Stimulated activated CD4-positive, alpha-beta T cell treated with anti-CD3 and anti-CD28 coated beads, TNF-alpha, amount 100 ng/mL, for 1 hour (primary cell): ENCODE results near the gene ACSF2.
A peak's percentile ranks its signal among the peaks of the same experiment; 100 is the strongest.
"Not testable (repeated sequence)": the region's sequence is repeated elsewhere in the genome, so short reads cannot be mapped to it uniquely, and the experiment has no call there.

Experiments used
- DNase-seq, 3 donors: peaks; one replicate each; pipeline ENCODE4 v3.0.0-alpha.2; 2020; ENCODE audit warnings: low read depth in 3 of 3, low spot score in 1 of 3

The ACSF2 gene, protein sequence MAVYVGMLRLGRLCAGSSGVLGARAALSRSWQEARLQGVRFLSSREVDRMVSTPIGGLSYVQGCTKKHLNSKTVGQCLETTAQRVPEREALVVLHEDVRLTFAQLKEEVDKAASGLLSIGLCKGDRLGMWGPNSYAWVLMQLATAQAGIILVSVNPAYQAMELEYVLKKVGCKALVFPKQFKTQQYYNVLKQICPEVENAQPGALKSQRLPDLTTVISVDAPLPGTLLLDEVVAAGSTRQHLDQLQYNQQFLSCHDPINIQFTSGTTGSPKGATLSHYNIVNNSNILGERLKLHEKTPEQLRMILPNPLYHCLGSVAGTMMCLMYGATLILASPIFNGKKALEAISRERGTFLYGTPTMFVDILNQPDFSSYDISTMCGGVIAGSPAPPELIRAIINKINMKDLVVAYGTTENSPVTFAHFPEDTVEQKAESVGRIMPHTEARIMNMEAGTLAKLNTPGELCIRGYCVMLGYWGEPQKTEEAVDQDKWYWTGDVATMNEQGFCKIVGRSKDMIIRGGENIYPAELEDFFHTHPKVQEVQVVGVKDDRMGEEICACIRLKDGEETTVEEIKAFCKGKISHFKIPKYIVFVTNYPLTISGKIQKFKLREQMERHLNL

DNA sequence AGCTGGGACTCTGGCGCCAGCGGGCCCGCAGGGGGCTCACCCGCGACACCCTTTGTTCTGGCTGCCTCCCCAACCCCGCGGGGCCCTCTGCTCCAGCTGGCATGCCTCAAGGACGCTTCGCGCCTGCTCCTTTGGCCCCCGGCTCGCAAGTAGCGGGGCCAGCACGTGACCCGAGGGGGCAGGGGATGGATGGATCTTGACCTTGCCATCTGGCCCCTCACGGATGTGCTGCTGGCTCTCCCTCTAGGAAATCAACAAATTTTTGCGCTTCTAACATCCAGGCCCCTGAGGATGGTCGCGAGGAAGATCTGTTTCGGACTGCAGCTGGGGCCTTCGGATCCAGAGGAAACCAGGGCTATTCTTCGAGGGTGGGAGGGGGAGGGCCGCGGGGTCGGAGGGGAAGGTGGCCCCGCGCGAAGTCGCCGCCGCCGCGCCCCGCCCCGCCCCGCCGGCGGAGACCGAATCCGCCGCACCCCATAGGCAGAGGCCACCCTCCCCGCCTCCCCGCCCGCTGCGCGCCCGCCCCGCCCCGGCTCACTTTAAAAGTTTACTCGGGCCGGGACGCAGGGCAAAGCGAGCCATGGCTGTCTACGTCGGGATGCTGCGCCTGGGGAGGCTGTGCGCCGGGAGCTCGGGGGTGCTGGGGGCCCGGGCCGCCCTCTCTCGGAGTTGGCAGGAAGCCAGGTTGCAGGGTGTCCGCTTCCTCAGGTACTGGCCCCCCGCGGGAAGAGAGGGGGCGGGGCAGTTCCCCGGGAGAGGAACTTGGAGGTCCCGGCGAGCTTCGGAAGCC is at the start of gene ACSF2:
Gene ACSF2, plus strand, starts transcription at position 537 of the 790 bp plus-strand sequence. Its CDS starts 44 bp downstream, at position 581.
- DNase-seq, result peak; percentile 27 to 63 (median 29)

DNA sequence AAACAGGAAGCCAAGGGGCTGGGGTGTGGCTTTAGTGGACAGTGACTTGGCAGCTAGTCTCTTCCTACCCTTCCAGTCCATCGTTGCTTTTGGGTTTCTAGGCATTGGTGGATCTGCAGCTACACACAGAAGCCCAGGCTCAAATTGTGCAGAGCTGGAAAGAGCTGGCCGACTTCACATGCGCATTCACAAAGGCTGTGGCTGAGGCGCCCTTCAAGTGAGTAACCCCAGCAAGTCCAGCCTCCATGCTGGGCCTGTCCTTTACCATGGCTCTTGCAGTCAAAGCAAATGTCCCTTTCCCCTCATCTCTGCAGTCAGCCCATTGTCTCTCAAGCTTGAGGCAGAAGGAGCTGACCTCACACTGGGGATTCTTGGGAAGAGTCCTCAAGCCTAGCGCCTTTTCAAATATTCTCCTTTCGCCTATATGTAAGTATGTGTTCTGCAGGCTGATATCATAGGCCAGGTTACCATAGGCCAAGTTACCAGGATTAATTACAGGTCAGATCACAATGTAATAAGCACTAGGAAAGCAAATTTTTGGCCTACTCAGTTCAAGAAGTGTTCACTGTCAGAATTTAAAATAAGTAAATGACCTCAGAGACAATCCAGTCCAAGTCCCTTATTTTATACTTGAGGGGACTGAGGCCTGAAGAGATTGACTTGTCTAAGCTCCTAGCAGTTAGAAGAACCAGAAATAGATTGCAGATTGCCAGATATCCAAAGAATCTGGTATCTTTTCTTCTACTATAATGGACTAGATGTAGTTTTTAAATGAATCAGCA is 46.5 kb upstream of the ACSF2 start:
- no peak for DNase-seq

DNA sequence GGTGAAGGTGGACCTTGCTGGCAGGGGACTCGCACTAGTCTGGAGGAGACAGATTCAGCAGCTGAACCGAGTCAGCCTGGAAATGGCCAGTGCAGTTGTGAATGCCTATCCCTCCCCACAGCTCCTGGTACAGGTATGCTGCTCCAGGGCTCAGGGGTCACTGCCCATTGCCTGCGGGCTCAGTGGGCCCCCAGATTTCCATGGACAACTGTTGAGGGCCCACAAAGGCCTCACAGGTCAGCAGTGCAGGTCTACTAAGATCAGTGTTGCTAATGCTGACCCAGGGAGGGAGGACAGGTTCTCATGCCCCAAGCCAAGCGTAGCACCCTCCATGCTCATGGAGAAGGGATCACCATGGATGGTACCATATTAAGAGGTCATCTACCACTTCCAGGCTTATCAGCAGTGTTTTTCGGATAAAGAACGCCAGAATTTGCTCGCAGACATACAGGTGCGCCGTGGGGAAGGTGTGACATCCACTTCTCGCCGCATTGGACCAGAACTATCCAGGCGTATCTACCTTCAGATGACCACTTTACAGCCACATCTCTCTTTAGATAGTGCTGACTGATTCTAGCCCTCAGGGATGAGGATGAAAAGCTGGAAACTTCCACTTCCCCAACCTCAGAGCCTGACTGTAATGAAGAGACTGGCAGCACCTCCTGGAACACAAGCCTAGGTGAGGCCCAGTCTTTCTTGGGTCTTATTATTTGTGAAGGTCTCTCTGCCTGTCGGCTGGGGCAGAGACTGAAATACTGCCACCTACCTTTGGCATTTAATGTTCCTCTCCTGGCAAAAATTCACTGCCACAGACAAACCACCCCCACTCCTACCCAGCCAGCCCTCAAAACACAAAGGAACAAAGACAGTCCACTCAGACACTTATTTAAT is 45.4 kb upstream of the ACSF2 start:
- no peak for DNase-seq

DNA sequence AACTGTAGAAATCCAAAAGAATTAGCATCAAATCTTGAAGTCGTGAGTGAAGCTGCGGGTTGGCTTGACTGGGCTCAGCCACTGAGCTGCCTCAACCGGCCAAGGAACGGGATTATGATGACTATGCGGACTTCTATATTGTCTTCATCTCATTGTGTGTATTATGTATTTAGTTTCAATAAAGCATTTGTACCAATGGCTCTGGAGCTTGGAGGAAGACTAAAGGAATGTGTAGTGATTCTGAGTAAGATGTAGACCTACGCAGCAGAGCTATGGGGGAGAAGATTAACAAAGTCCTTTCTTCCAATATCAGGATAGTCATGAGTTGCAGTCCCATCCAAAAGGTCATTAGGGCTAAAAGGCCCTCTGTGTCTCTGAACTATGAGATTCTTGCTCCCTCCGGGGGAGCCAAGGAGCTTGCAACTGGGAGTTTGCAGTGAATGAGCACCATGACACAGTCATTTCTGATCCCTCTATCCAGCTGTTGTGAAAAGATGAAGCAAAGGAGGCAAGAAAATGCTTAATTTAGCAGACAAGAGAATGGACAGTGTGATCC is 44.7 kb upstream of the ACSF2 start:
- no peak for DNase-seq

DNA sequence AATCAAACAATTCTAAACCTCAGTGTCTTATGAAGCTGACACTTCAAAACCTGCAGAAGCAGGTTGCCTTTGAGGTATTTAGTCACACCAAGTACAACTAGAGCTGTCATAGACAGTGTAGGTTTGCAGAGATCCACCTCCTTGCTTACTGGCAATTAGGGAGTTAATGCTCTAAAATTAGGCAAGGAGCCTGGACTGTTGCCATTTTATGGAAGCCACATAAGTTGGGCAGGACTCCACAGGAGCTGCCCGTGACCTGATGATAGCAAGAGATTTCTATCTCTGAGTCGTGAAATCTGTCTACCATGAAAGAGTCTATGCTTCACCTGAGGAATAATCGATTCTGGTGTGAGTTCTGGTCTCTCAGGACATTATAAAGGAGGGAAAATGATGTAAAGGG is 44.1 kb upstream of the ACSF2 start:
- no peak for DNase-seq

DNA sequence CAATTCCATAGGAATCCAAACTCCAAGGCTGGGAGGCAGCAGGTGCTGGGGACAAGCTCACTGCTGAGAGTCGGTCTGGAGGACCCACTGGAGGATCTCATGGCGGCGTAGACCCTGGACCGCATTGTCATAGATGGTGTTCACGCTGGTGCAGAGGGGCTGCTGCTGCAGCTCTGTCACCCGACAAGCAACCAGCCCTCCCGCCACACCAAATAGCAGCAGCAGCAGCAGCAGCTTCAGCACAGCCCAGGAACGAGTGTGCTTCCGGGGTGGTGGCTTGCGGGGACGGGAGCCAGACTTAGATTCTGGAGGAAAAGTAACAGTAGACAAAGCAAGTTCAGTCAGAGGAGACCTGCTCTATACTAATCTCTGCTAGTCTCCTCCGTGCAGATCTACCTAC is 43.1 kb upstream of the ACSF2 start:
- DNase-seq, result no peak

DNA sequence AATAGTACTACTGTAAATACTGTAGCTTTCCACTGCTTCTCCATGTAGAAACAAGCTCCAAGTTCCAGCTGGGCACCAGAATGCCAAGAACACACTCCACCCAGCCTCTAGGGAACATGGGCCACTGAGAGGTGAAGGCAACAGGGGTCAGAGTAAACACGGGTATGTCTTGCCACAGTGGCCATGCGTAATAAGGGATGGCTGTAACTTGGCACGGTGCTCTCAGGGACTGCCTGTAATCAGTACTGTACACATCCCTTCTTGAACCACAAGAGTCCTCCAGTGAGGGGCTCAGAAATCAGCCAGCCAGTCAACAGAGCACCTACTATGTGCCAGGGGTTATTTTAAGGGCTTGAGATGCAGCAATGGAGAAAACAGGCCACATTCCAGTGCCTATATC is 39.5 kb upstream of the ACSF2 start:
- no peak for DNase-seq

DNA sequence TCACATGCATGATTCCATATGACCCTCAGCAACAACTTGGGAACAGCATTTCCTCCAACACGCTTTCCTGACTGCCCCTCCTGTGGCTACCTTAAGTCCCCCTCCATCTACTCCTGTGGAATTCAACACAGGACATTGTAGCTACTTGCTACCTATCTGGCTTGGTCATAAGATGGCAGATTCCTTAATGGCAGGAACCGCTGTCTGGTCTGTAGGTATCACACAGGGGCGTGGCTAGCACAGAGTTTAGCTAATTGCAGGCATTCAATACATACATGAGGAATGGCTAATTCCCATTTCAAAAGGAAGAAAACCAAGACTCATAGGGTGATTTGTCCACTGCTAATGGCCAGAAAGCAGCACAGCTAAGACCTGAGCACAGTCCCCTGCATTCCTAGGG is 37.3 kb upstream of the ACSF2 start:
- no peak for DNase-seq

DNA sequence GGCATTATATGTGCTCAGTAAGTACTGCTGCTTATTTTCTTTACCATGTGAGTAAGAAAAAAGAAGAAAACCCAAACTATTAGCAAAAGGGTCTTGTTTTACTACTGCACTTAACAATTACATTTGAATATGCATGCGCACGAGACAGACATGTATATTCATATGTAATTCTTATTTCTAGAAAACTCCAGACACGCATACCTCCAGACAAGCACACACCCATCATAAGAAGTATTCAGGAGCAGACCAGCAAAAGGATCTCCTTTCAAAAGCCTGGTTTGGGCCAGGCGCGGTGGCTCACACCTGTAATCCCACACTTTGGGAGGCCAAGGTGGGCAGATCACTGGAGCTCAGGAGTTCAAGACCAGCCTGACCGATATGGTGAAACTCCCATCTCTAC is 36.5 kb upstream of the ACSF2 start:
- DNase-seq, result no peak

DNA sequence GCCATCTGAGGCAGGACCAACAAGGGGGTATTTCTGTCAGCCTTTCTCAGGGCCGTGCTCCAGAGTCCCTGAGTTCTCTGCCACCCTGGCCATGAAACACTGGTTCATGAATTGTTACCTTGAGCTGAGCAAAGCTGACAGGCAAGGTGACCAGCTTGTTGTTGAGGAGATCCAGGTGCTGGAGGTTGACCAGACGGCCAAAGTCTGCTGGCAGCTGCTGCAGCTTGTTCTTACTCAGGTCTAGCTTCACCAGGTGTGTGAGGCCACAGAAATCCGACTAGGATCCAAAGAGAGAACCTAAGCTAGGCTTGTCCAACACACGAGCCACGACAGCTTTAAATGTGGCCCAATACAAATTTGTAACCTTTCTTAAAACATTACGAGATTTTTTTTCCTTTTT is 33.4 kb upstream of the ACSF2 start:
- no peak for DNase-seq

DNA sequence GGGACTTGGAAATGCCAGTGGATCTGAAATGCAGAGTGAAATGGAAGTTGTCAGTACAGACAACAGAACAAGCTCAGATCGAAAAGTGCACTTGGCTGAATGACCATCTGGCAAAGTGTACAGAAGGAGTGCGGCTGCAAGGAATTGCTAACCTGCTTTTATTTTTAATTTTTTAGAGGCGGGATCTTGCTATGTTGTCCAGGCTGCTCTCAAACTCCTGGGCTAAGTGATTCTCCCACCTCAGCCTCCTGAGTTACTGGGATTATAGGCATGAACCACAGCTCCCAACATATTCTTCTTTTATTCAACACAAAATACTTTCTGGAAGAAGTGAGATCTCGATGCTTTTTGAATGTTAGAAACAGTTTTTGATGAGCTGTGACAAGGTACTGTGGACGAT is 32.3 kb upstream of the ACSF2 start:
- no peak for DNase-seq

DNA sequence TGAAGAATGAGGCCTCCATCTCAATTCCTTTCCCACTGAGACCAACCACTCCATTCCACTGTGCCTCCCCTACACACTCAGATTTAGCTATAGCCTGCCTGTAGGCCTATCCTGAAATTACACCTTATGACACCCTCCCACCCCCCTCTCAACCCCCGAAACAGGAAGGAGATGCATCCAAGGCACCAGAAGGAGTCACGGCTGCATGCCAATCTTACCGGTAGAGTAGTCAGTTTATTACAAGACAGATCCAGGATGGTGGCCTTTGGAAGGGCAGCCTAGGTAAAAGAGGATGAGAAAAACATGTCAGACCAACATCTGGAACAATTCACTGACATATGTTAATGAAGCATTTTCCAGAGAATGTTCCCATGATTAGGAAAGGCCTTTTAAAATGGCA is 31.3 kb upstream of the ACSF2 start:
- no peak for DNase-seq

DNA sequence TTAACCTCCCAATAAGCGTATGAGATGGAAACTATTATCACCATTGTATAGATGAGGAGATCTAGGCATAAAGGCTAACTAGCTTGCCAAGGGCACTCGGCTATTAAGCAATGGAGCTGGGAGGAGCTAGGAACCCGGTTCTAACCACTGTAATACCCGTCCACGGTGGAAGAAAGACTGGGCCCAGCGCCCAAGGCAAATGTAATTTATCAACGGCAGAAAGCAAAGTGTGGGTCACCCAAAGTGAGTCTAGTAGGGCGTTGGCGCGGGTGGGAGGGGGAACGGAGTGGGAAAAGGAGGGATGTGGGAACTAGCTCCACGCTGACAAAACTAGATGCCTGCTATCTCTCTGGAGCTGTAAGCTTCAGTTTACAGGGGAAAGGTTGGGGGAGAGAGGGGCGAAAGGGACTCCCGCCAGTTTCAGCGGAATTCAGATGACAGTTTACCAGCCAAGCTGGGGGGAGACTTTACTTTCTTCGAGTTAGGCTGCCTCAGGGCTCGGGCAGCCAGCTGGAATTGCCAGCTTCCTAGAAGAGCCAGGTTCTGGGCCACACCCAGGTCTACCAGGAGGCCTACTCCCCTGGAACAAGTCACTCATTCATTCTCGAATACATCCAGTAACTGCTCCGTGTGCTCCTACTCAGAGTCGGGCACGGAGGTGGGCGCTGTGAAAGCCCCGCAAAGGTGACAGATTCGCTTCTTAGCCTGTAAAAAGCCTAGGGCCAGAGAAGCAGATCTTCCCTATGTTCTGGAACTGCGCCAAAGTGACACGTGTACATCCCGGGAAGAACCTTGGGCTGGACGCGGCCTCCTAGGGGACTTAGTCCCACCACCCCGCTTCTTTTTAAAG is 29.5 kb upstream of the ACSF2 start:
- DNase-seq, result no peak

DNA sequence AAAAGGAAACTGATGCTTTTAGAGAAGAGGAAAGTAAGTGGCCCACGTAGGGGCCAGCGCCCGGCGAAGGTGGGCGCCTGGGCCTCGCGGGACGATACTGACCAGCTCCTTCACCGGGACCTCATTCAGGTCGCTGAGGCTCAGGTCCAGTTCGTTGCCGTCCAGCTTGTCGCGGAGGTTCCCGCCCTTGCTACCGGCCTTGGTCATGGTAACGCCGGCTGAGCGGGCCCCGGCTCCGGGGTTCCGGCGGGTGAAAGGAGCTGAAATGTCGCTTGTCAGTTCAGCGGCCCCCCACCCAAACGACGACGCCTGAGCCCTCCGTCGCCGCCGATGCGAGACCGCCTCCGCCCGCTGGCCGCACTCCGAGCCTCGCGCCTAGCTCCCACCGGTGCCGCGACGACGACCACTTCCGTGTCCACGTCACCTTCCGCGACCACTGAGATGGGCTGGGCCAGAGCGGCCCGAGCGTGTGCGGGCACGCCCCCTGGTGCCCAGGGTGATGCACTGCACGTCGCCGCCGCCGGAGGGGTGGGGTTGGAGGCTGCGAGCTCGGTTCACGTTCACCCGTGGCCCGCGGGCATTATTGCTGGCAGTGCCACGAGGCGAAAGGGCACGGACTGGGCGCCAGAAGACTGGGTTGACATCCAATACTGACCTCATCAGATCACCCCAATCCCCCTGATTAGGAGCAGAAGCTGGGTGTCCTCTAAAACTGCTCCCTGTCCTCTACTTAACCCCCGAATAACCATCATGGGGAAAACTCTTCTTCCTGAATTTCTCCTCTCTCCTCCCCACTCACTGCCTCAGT is 28.7 kb upstream of the ACSF2 start, which contains the start of gene LRRC59:
Gene LRRC59, minus strand, starts transcription at position 413 of the 808 bp plus-strand sequence. Its CDS starts 206 bp downstream, at position 207.
- DNase-seq, result peak; percentile 76 to 93 (median 91)

DNA sequence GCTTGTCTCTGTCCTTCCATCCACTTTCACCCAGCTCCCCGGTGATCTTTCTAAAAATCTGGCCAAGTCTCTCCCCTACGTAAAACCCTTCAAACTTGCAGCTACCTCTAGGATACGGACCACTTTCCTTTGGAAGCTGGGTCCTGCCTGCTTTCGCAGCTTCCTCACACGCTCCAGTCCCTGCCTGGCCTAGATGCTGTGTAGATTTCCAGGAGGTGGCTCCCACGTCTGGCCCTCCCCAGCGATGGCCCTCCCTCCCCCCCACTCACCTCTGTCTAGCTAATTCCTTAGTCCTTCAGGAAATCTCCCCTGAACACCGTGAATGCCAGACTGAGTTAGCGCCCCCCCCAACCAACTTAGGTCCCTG is 28.1 kb upstream of the ACSF2 start:
- DNase-seq, result no peak

DNA sequence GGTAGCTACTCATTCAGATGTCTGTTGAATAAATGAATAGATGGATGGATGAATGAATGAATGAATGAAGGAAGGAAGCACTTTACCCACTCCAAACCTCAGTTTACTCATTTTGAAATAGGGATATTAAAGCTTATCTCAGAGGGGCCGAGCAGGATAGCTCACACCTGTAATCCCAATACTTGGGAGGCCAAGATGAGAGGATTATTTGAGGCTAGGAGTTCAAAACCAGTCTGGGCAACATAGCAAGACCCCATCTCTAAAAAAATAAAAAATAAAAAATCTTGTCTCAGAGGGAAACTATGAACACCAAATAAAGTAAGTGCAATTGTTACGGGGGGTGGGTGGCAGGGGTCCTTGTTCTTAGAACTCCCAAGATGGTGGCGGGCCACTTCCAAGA is 27.3 kb upstream of the ACSF2 start:
- not testable (repeated sequence) for DNase-seq

DNA sequence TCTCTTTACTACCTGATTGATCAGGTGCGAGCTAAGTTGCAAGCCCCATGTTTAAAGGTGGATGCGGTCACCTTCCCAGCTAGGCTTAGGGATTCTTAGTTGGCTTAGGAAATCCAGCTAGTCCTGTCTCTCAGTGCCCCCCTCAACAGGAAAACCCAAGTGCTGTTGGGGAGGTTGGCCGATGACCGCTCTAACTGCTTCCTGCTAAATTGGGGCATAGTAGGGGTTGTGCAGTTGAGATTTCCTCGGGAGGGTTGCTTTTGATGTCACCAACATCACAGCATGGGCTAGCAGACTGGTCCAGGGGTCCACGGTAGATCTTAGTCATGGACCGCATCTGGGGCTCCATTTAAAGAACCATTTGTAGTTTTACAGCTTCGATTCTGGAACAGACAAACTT is 26.4 kb upstream of the ACSF2 start:
- not testable (repeated sequence) for DNase-seq

DNA sequence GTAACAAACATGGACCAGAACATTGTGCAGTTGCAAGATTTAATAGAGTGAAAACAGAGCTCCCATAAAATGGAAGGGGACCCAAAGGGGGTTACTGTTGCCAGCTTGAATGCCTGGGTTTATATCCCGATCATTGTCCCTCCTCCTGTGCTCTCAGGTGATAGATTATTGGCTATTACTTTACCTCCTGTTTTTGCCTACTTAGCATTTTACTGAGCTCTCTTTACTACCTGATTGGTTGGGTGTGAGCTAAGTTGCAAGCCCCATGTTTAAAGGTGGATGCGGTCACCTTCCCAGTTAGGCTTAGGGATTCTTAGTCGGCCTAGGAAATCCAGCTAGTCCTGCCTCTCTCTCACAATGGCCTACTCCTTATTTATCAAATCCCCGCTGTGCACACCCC is 20.7 kb upstream of the ACSF2 start:
- DNase-seq, result not testable (repeated sequence)
